HG03378 (cell line): Measurements from ENCODE around the gene STUB1.

Experiments
- ATAC-seq: cut with Tn5 transposase; IDR thresholded peaks from one replicate; pipeline ENCODE4 v1.9.1; 2021; ENCODE audit warnings: mild to moderate bottlenecking, moderate library complexity; ENCODE audit not compliant: unreplicated experiment

The STUB1 gene

GRCh38 chr16:693766-694165 lies 13.6 kb downstream of the STUB1 start:
- no peak for ATAC-seq

GRCh38 chr16:694187-694862 lies 14.1 kb downstream of the STUB1 start:
- ATAC-seq: no peak

- no peak for ATAC-seq
Observed at GRCh38 chr16:694863-695354, 14.7 kb downstream of the STUB1 start.

- ATAC-seq: no peak
Observed at GRCh38 chr16:695355-696089, 15.3 kb downstream of the STUB1 start.

- no peak for ATAC-seq
Observed at GRCh38 chr16:698911-699671, 18.9 kb downstream of the STUB1 start.

GRCh38 chr16:700684-701584 lies 20.7 kb downstream of the STUB1 start:
- ATAC-seq: no peak

GRCh38 chr16:702341-702740 lies 22.1 kb downstream of the STUB1 start:
- no peak for ATAC-seq

- ATAC-seq: no peak
Observed at GRCh38 chr16:703406-703805, 23.2 kb downstream of the STUB1 start.

GRCh38 chr16:704047-704446 lies 23.8 kb downstream of the STUB1 start:
- no peak for ATAC-seq

GRCh38 chr16:704552-705380 lies 24.6 kb downstream of the STUB1 start:
- no peak for ATAC-seq

- ATAC-seq: no peak
Observed at GRCh38 chr16:705431-706188, 25.4 kb downstream of the STUB1 start, which contains the start of gene FBXL16. Gene FBXL16 (minus strand): TSS chr16:705801. CDS start chr16:697405, 8,396 bp downstream.

- ATAC-seq: no peak
Observed at GRCh38 chr16:706189-707061, 26.2 kb downstream of the STUB1 start.

GRCh38 chr16:707062-707538 lies 26.9 kb downstream of the STUB1 start:
- no peak for ATAC-seq

- no peak for ATAC-seq
Observed at GRCh38 chr16:708019-708418, 27.8 kb downstream of the STUB1 start.

GRCh38 chr16:708959-709358 lies 28.7 kb downstream of the STUB1 start:
- no peak for ATAC-seq

GRCh38 chr16:709566-710499 lies 29.6 kb downstream of the STUB1 start:
- no peak for ATAC-seq
